ENCODE results near the gene COBL. TPM values are rescaled to one million over a fixed set of nuclear protein-coding genes. Genes with fewer than 3 reads are reported as not detected.

Gene COBL
- total RNA-seq, 1 experiment from 2014 or later: 52.3 TPM

GRCh38 chr7:51186531-51186930, 130.1 kb downstream of the COBL start:
- Mint-ChIP-seq H3K27ac (no peak overlapping the region; a peak in 1 of 7 replicates), H3K4me1 (peaks cover 7 to 18% of the 10 kb centered on the region in 2 experiments), H3K9me3 (no peaks in the 10 kb centered on the region), H3K27me3 (ENCODE audit: low read depth) (no peaks in the 10 kb centered on the region; the same call in 1 of the 2 replicates), H3K36me3 (ENCODE audit: insufficient read depth in 1 of 3, low read depth in 3 of 3) (peaks cover 0 to 41% (median 27%) of the 10 kb centered on the region in 3 experiments; a peak in 5 of 7 replicates), H3K4me3 (no peak overlapping the region)
- no peaks in the 10 kb centered on the region for H3K79me1 ChIP-seq (ENCODE audit: insufficient read depth, low read depth, low read length, poor library complexity, severe bottlenecking)
- H3K9me3 ChIP-seq (ENCODE audit: control insufficient read depth, low read depth, low read length): no peaks in the 10 kb centered on the region
- no peak overlapping the region for H4K91ac ChIP-seq (ENCODE audit: insufficient read length, low read depth, low read length)
- no peak overlapping the region for H3K14ac ChIP-seq (ENCODE audit: insufficient read depth, low read length)
- no peak overlapping the region for H2BK12ac ChIP-seq (ENCODE audit: insufficient read length, low read depth, low read length)
- H2AK5ac ChIP-seq (ENCODE audit: insufficient read length, low read length): no peak overlapping the region
- 0 out of 2 replicates have a peak, but pooled peaks cover 2% of the 10 kb centered on the region for H3K4me1 ChIP-seq (ENCODE audit: insufficient read depth, low read length)
- H3K79me2 ChIP-seq (ENCODE audit: insufficient read depth, low read length): no peaks in the 10 kb centered on the region
- no peak overlapping the region for H3K27ac ChIP-seq (ENCODE audit: insufficient read length, low read depth, low read length)
- H3K4ac ChIP-seq (ENCODE audit: low read depth, low read length): no peak overlapping the region
- no peaks in the 10 kb centered on the region for H3K23me2 ChIP-seq (ENCODE audit: insufficient read length, low read depth, low read length, poor library complexity, severe bottlenecking)
- H3K4me2 ChIP-seq (ENCODE audit: insufficient read depth, insufficient read length, low read length): no peak overlapping the region
- no peak overlapping the region for H3K9ac ChIP-seq (ENCODE audit: extremely low read depth, insufficient read length, low read length)
- no peak overlapping the region for H2BK120ac ChIP-seq (ENCODE audit: low read depth, low read length, poor library complexity, severe bottlenecking)
- H2BK5ac ChIP-seq (ENCODE audit: insufficient read length, low read length): no peak overlapping the region
- H2AFZ ChIP-seq (ENCODE audit: low read length): no peak overlapping the region
- no peak overlapping the region for H4K8ac ChIP-seq (replicated peaks; ENCODE audit: insufficient read length, low read depth, low read length)
- WGBS (ENCODE audit: extremely low coverage, insufficient read length, low lambda C conversion rate): no CpG with 5 or more reads among the region's 5 CpGs
- H3K27me3 ChIP-seq (ENCODE audit: insufficient read depth, low read length): no peaks in the 10 kb centered on the region
- no peak overlapping the region for H2BK15ac ChIP-seq (ENCODE audit: low read depth, low read length)
- no peak for TF ChIP-seq CTCF (conservative IDR thresholded peaks at IDR 0.05)
- H4K5ac ChIP-seq (ENCODE audit: insufficient read length, low read depth, low read length): no peak overlapping the region
- no peak overlapping the region for H3T11ph ChIP-seq (ENCODE audit: low read length)
- H4K20me1 ChIP-seq (ENCODE audit: control insufficient read depth, insufficient read depth, insufficient read length): no peaks in the 10 kb centered on the region
- H3K23ac ChIP-seq (ENCODE audit: insufficient read length, low read depth, low read length): no peak overlapping the region
- H2BK20ac ChIP-seq (ENCODE audit: low read depth, low read length, poor library complexity, severe bottlenecking): no peak overlapping the region
- H3K18ac ChIP-seq (ENCODE audit: insufficient read length, low read depth, low read length): no peak overlapping the region
- no peak for DNase-seq
- H3K56ac ChIP-seq (ENCODE audit: insufficient read length, low read depth, low read length): no peak overlapping the region

All from H9 (cell line).